H1 (cell line): ENCODE measurements around the gene GALNT13.

Experiments used
- BACH1 ChIP-seq: IDR thresholded peaks from 2 replicates; pipeline ENCODE4 v1.6.1; 2012; ENCODE audit warnings: low read length, improper control_type of control experiment
- EZH2 ChIP-seq: fragments of 200-600 bp; sonication (generic); IDR thresholded peaks from 2 replicates; pipeline ENCODE4 v1.7.1; 2012; ENCODE audit warnings: low read depth, mild to moderate bottlenecking, moderate library complexity, low read length, inconsistent platforms; ENCODE audit not compliant: severe bottlenecking
- FOSL1 ChIP-seq: IDR thresholded peaks from 2 replicates; pipeline ENCODE4 v1.6.1; 2011; ENCODE audit warnings: mild to moderate bottlenecking, low read depth, low read length, moderate library complexity; ENCODE audit not compliant: insufficient read depth
- SP2 ChIP-seq: IDR thresholded peaks from 2 replicates; pipeline ENCODE4 v1.6.1; 2012; ENCODE audit warnings: mild to moderate bottlenecking, low read length, inconsistent platforms
- TAF1 ChIP-seq: IDR thresholded peaks from 2 replicates; pipeline ENCODE4 v1.6.1; 2011; ENCODE audit warnings: mild to moderate bottlenecking, low read depth, low read length
- TBP ChIP-seq: IDR thresholded peaks from 2 replicates; pipeline ENCODE4 v1.6.1; 2011; ENCODE audit warnings: low read depth, low read length, improper control_type of control experiment
- ZNF274 ChIP-seq: IDR thresholded peaks from 2 replicates; pipeline ENCODE4 v1.7.0; 2012; ENCODE audit warnings: low read length, borderline replicate concordance; ENCODE audit errors: extremely low read depth
- TF ChIP-seq, protein P1 (sequence below): IDR thresholded peaks from 2 replicates; pipeline ENCODE4 v1.6.1; 2011; ENCODE audit warnings: low read length, improper control_type of control experiment
- TF ChIP-seq, protein P2 (sequence below), 3 experiments: IDR thresholded peaks; 1 replicate in 2 of 3; 2 replicates in 1 of 3; pipeline versions ENCODE4 v1.5.1 to v1.6.1; 2011; ENCODE audit warnings: low read length in 3 of 3, mild to moderate bottlenecking in 3 of 3, inconsistent platforms in 2 of 3, low read depth in 1 of 3, moderate library complexity in 1 of 3; ENCODE audit not compliant: insufficient read depth in 1 of 3; ENCODE audit errors: control extremely low read depth in 1 of 3

GRCh38 chr2:154428022-154428421 is 556.3 kb downstream of the GALNT13 start:
- TF ChIP-seq SP2 (no peak), TBP (no peak), EZH2 (no peak), FOSL1 (no peak), BACH1 (no peak), TAF1 (no peak), ZNF274 (no peak)
- TF ChIP-seq, protein P1, sequence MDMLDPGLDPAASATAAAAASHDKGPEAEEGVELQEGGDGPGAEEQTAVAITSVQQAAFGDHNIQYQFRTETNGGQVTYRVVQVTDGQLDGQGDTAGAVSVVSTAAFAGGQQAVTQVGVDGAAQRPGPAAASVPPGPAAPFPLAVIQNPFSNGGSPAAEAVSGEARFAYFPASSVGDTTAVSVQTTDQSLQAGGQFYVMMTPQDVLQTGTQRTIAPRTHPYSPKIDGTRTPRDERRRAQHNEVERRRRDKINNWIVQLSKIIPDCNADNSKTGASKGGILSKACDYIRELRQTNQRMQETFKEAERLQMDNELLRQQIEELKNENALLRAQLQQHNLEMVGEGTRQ, result no peak
- TF ChIP-seq, protein P2, sequence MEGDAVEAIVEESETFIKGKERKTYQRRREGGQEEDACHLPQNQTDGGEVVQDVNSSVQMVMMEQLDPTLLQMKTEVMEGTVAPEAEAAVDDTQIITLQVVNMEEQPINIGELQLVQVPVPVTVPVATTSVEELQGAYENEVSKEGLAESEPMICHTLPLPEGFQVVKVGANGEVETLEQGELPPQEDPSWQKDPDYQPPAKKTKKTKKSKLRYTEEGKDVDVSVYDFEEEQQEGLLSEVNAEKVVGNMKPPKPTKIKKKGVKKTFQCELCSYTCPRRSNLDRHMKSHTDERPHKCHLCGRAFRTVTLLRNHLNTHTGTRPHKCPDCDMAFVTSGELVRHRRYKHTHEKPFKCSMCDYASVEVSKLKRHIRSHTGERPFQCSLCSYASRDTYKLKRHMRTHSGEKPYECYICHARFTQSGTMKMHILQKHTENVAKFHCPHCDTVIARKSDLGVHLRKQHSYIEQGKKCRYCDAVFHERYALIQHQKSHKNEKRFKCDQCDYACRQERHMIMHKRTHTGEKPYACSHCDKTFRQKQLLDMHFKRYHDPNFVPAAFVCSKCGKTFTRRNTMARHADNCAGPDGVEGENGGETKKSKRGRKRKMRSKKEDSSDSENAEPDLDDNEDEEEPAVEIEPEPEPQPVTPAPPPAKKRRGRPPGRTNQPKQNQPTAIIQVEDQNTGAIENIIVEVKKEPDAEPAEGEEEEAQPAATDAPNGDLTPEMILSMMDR (IDR thresholded peaks at IDR 0.05; ENCODE audit: control extremely low read depth in 1 of 3, insufficient read depth in 1 of 3, low read depth in 1 of 3, low read length in 3 of 3), result no peak
